GM20431 (cell line): ENCODE data around the gene ABCF2.

Experiments
- in situ Hi-C: fragments of 300-500 bp; cut with MseI, MboI; formaldehyde crosslinking; loops from one replicate; pipeline ENCODE4 v1.15.0; 2020; ENCODE audit warnings: low sequenced_read_pairs; ENCODE audit not compliant: unreplicated experiment

Gene ABCF2

DNA sequence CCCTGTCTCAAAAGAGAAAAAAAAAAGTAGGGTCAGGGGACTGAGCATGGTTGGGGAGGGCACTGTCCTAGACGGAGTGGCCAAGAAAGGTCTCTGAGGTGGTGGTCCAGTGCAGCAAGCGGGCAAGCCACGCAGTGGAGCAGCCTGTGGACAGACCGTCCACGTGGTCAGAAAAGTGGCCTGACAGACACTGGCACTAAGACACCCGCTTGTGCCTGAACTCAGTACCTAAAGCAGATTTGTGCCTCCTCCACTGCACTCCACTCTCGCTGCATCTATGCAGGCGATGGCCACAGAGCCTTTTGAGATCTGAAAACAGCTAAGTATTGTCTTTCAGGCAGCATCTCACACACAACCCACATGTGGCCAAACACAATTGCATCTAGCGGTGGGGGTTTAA is 48.8 kb downstream of the ABCF2 start:
- in situ Hi-C loops = no loop called here

DNA sequence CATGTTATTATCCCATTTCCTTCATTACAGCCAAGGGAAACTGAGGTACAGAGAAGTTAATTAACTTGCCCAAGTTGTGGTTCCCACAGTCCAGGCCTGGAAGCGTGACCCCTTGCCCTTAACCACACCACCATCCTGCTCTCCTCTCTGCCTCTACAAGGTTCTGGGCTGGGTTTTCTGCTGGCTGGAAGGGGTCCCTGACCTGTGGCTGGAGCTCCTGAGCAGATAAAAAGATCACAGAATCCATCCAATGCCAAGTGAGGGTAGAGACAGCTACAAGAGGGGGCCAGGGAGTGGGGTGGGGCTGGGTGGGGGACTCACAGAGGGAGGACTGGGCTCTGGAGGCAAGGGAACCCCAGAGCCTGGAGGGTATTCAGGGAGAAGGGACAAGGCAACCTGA is 49.7 kb downstream of the ABCF2 start:
- in situ Hi-C loops = no loop called here

DNA sequence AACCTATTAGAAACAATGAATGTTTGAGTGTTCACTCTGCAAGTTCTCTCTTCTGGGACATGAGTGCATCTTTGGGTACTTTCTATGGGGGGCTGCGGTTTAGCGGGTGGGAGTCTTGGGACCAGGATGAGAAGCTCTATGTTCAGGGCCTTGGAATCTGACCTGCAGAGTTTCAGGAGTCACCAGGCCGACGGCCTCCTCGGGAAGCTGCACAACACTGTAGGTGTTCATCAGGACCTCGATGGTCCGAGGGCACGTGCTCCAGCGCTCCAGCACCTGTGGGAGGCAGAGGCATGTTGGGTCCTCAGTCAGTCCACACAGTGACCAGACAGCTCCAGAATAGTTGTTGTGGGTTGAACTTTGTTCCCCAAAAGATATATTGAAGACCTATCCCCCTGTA is 50.6 kb downstream of the ABCF2 start:
- in situ Hi-C loops = no loop called here

- in situ Hi-C loops = no loop called here
These were observed 51.2 kb downstream of the ABCF2 start for GRCh38 chr7:151175793-151176311.

DNA sequence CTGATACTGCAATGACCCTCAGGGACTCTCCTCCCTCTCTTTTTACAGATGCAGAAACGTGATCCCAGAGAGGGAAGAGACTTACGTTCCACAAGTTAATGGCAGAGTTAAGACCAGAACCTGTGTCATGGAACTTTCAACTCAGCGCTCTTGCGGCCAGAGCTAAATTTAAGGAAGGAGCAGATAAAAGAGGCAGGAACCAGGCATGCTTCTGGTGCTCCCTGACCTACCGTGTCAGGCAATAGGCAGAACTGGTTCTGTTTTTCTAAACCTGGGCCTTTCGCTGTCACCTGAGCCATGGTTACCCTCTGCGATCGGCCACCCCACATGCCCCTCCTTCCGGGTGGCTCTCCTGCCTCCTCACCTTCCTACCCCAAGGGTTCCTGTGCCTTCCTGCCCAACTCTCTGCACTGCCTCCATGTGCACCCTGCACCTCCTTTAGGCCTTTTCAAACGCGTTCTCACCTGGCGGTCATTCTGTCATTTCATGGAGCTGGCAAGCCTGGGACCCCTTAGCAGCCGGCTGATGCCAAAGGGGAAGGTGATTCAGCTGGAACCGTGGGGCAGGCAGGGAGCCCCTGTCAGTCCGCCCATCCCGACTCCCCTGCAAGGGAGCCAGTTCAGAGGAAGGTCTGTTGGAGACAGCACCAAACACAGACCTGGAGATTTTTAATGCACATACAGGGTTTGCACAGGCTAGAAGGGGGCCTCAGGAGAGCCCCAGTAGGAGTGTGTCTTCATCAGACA is 51.8 kb downstream of the ABCF2 start:
- in situ Hi-C loops = no loop called here

DNA sequence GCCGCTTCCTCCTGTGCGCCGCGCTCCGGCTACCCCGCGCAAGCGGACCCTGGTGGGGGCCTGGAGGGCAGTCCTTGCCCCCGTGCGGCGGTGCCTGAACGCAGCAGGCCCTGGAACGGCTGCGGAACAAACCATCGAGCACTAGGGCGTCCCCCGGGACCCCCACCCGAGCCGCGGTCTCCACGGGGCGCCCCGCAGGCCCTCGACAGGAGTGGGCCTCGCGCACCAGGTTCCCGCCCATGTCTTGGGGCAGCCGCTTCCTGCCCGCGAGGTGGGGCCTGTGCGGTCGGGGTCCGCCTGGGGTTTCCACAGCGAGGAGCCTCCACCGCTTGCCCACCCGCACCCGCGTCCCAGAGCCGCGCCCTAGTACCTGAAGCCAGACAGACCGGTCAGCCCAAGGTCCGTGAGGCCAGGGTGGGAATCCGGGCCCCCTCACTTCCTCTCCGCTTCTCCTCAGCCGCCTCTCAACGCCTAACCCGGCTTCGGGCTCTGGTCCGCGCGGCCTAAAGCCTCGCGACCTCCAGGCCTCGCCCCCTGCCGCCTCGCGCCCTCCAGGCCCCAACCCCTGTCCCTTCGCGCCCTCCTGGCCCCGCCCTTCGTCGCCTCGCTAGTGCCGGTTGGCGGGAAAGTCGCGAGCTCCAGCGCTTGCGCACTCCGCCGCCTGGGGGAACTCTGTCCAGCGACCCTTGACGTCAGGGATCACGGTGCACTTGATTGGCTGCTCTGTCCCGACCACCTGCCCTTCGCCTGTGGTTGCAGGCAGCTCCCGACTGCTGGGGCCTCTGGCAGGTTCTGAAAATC is 52.6 kb downstream of the ABCF2 start:
- in situ Hi-C loops = no loop called here

- in situ Hi-C loops = no loop called here
These were observed 53.4 kb downstream of the ABCF2 start for GRCh38 chr7:151173386-151174245.

DNA sequence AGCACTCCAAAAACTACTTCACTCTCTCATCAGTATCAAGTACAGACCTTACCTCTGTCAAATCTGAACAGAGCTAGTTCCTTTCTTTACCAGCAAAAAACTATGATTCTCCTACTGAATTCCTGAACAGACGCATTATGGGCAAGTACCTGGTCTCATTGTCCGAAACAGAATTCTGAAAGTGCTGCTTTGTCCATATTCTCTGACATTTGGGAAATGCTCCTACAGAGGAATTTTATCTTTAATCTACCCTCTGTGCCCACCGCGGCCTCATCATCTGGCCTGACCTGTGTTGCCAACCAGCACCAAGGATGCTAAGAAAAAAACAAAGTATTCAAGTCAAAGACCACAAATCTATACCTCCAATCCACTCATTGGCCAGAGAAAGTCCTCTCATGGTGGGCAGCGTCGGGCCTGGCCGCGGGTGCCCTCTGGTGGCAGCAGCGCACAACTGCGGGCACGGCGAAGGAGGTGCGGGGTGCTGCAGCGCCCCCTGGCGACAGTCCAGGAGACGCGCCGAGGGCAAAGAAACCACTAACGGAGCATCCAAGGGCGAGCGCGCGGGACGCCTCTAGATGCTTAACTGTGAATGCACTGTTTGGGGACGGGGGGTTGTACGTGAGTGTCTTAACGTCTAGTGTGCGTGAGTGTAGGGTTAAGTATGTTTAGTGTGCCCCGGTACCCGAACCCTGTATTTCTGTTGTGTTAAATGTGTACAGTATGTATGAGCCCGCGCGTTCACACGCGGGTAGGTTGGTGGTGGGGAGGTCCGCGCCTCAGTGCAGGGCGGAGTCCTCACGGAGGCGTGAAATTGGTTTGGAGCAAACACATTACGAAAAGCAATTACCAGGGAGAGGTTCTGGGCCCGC is 54.5 kb downstream of the ABCF2 start:
- in situ Hi-C loops = no loop called here

GRCh38 chr7:151168787-151169162 is 58.2 kb downstream of the ABCF2 start:
- in situ Hi-C loops = no loop called here

GRCh38 chr7:151168003-151168786 is 58.8 kb downstream of the ABCF2 start:
- in situ Hi-C loops = no loop called here

DNA sequence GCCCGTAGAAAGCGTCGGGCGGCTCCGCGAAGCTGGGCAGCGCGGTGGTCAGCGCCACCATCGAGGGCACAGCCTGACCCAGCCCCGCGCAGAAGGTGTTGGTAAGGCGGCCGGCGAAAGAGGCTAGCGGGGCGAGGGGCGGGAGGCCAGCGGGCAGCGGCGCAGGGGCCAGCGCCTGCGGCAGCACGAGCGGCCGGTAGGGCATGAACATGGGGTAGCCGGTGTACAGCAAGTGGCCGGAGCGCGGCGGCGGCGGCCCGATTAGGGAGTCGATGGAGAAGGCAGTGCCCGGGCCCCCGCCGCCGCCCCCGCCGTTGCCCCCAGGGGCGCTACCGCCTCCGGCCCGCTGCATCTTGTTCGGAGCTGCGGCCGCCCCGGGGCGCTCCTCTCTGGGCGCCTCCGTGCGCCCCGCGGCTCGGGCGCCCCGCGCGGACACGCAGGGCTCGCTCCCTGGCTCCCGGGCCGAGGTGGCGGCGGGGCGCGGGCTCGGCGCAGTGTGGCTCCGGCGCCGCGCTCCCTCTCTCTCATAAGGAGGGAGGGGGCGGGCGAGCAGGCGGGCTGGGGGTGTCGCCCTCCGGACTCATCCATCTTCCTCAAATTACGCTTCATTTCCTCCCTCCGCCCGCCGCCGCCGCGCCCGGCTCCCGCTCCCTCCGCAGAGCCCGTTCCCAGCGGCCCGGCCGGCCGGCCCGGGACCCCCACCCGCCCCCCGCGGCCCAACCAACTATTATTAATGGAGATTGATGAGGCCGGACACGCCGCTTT is 59.6 kb downstream of the ABCF2 start, which contains the start of gene GBX1:
Gene GBX1 (minus strand): TSS at position 498 of the 765 bp plus-strand sequence. CDS start 146 bp downstream, at position 352.
- in situ Hi-C loops = no loop called here

- in situ Hi-C loops = no loop called here
These were observed 60.3 kb downstream of the ABCF2 start for GRCh38 chr7:151166629-151167196.
